ENCODE measurements around the gene C11orf91. TPM values are rescaled to one million over a fixed set of nuclear protein-coding genes. Genes with fewer than 3 reads are reported as not detected.
A peak's percentile ranks its signal among the peaks of the same experiment; 100 is the strongest.

The C11orf91 gene
- total and polyA plus RNA-seq, 2 donors = 0.14 TPM; not detected in 1

GRCh38 chr11:33703234-33703633, 2.6 kb upstream of the C11orf91 start:
- H3K36me3 ChIP-seq (ENCODE audit: control insufficient read depth in 2 of 2, insufficient read depth in 2 of 2, low read length in 1 of 2) = peaks cover 14 to 15% of the 10 kb centered on the region in 2 donors
- H3K4me1 ChIP-seq (ENCODE audit: control insufficient read depth in 2 of 2, insufficient read depth in 2 of 2, low read length in 2 of 2) = peaks cover 7 to 19% of the 10 kb centered on the region in 2 donors
- H3K27ac ChIP-seq (ENCODE audit: low read depth in 1 of 2, low read length in 1 of 2) = no peak overlapping the region
- H3K9me3 ChIP-seq (ENCODE audit: control insufficient read depth in 2 of 2, insufficient read depth in 1 of 2, low read length in 1 of 2) = no peaks in the 10 kb centered on the region
- no peak overlapping the region for H3K4me3 ChIP-seq (ENCODE audit: low read length in 2 of 2)
- no peak for DNase-seq (ENCODE audit: low read depth in 6 of 9, low spot score in 9 of 9)
- 94% methylated on average over 5 of the region's 5 CpGs for WGBS
- H3K27me3 ChIP-seq (ENCODE audit: control insufficient read depth in 2 of 2, insufficient read depth in 1 of 2, low read length in 1 of 2) = peaks cover 0 to 15% of the 10 kb centered on the region in 2 donors

DNA sequence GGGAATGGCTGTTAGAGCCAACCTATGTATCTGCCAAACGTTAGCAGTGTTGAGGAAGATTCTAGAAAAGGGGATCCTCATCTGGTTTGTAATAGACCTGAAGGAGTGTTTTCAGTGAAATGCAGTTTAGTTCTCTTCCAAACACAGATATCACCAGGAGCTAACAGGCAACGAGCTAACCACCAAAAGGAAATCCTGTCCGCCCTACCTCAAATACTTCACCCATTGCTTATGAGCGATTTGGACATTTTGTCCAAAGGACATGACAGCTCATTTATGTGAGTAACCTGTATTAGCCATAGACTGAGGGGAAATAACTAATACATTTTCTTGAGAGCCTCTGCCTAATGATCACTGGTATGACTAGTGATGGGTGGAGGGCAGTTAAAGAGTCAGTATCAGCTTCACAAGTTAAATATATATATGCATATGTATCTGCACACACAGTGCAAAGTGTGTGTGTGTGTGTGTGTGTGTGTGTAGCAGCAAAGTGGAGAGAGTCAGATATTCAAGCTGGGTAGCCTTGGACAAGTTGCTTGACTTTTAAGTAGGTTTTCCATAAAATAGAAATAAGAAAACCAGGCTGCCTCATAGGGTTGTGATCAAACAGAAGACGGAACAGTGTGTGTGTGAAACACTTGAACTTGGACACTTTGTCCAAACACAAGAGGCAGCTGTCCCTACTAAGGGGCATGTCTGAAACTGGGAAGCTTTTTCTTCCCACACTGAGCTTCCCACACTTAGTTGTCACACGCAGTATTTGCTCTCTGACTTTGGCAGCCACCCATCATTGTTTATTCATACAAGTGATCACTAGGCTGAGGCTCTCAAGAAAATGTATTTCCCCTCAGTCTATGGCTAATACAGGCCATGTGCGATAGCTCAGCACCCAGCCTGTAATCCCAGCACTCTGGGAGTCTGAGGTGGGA, 940 bp upstream of the C11orf91 start:
- H3K9me3 ChIP-seq (ENCODE audit: control insufficient read depth in 2 of 2, insufficient read depth in 1 of 2, low read length in 1 of 2) = no peaks in the 10 kb centered on the region
- H3K36me3 ChIP-seq (ENCODE audit: control insufficient read depth in 2 of 2, insufficient read depth in 2 of 2, low read length in 1 of 2) = peaks cover 1 to 8% of the 10 kb centered on the region in 2 donors
- H3K4me1 ChIP-seq (ENCODE audit: control insufficient read depth in 2 of 2, insufficient read depth in 2 of 2, low read length in 2 of 2) = peaks cover 8 to 22% of the 10 kb centered on the region in 2 donors
- peak overlapping the region; percentile 53 to 85 for H3K27ac ChIP-seq (ENCODE audit: low read depth in 1 of 2, low read length in 1 of 2)
- H3K27me3 ChIP-seq (ENCODE audit: control insufficient read depth in 2 of 2, insufficient read depth in 1 of 2, low read length in 1 of 2) = peaks cover 0 to 25% of the 10 kb centered on the region in 2 donors
- DNase-seq (ENCODE audit: low read depth in 6 of 9, low spot score in 9 of 9) = no peak
- WGBS = 41% methylated on average over 7 of the region's 7 CpGs
- peak overlapping the region; percentile 51 to 62 for H3K4me3 ChIP-seq (ENCODE audit: low read length in 2 of 2)

DNA sequence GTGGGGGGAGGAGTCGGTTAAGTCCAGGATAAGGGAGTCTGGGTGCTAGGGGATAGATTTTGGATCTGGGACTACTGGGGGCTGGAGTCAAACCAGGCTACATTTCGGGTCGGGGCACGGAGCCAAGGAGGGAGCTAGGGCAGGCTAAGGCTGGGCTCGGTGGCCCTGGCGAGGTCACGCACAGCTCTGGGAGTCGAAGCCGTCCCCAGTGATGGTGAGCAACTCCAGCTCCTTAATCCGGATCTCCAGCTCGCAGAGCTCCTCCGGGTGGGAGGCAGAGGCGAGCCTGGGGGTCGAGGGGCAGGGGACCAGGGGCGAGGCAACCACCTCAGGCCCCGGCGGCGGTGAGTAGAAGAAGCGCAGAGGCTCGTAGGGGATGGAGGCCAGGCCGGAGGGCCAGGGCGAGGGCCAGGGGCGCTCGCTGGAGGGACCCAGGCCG, 544 bp downstream of the C11orf91 start:
- H3K27me3 ChIP-seq (ENCODE audit: control insufficient read depth in 2 of 2, insufficient read depth in 1 of 2, low read length in 1 of 2) = peaks cover 0 to 29% of the 10 kb centered on the region in 2 donors
- no peak for DNase-seq (ENCODE audit: low read depth in 6 of 9, low spot score in 9 of 9)
- 37% methylated on average over 25 of the region's 25 CpGs for WGBS
- H3K9me3 ChIP-seq (ENCODE audit: control insufficient read depth in 2 of 2, insufficient read depth in 1 of 2, low read length in 1 of 2) = no peaks in the 10 kb centered on the region
- peaks cover 10 to 32% of the 10 kb centered on the region in 2 donors for H3K4me1 ChIP-seq (ENCODE audit: control insufficient read depth in 2 of 2, insufficient read depth in 2 of 2, low read length in 2 of 2)
- no peak overlapping the region for H3K27ac ChIP-seq (ENCODE audit: low read depth in 1 of 2, low read length in 1 of 2)
- peak overlapping the region; percentile 57 to 62 for H3K4me3 ChIP-seq (ENCODE audit: low read length in 2 of 2)
- H3K36me3 ChIP-seq (ENCODE audit: control insufficient read depth in 2 of 2, insufficient read depth in 2 of 2, low read length in 1 of 2) = peaks cover 0 to 5% of the 10 kb centered on the region in 2 donors

GRCh38 chr11:33699515-33700062, 1.0 kb downstream of the C11orf91 start:
- Histone ChIP-seq H3K4me1 (ENCODE audit: control insufficient read depth in 2 of 2, insufficient read depth in 2 of 2, low read length in 2 of 2) (peaks cover 10 to 37% of the 10 kb centered on the region in 2 donors), H3K4me3 (ENCODE audit: low read length in 2 of 2) (peak overlapping the region in 1 of 2 donors; percentile 57), H3K36me3 (ENCODE audit: control insufficient read depth in 2 of 2, insufficient read depth in 2 of 2, low read length in 1 of 2) (peaks cover 0 to 4% of the 10 kb centered on the region in 2 donors), H3K9me3 (ENCODE audit: control insufficient read depth in 2 of 2, insufficient read depth in 1 of 2, low read length in 1 of 2) (no peaks in the 10 kb centered on the region), H3K27me3 (ENCODE audit: control insufficient read depth in 2 of 2, insufficient read depth in 1 of 2, low read length in 1 of 2) (peaks cover 0 to 29% of the 10 kb centered on the region in 2 donors), H3K27ac (ENCODE audit: low read depth in 1 of 2, low read length in 1 of 2) (no peak overlapping the region)
- 84% methylated on average over 12 of the region's 12 CpGs for WGBS
- DNase-seq (ENCODE audit: low read depth in 6 of 9, low spot score in 9 of 9) = no peak

GRCh38 chr11:33698921-33699320, 1.7 kb downstream of the C11orf91 start:
- whole genome bisulfite sequencing = 94% methylated on average over 5 of the region's 5 CpGs
- Histone ChIP-seq H3K4me1 (ENCODE audit: control insufficient read depth in 2 of 2, insufficient read depth in 2 of 2, low read length in 2 of 2) (peaks cover 10 to 38% of the 10 kb centered on the region in 2 donors), H3K36me3 (ENCODE audit: control insufficient read depth in 2 of 2, insufficient read depth in 2 of 2, low read length in 1 of 2) (peaks cover 0 to 2% of the 10 kb centered on the region in 2 donors), H3K9me3 (ENCODE audit: control insufficient read depth in 2 of 2, insufficient read depth in 1 of 2, low read length in 1 of 2) (no peaks in the 10 kb centered on the region), H3K4me3 (ENCODE audit: low read length in 2 of 2) (no peak overlapping the region), H3K27ac (ENCODE audit: low read depth in 1 of 2, low read length in 1 of 2) (no peak overlapping the region), H3K27me3 (ENCODE audit: control insufficient read depth in 2 of 2, insufficient read depth in 1 of 2, low read length in 1 of 2) (peaks cover 0 to 29% of the 10 kb centered on the region in 2 donors)
- no peak for DNase-seq (ENCODE audit: low read depth in 6 of 9, low spot score in 9 of 9)

DNA sequence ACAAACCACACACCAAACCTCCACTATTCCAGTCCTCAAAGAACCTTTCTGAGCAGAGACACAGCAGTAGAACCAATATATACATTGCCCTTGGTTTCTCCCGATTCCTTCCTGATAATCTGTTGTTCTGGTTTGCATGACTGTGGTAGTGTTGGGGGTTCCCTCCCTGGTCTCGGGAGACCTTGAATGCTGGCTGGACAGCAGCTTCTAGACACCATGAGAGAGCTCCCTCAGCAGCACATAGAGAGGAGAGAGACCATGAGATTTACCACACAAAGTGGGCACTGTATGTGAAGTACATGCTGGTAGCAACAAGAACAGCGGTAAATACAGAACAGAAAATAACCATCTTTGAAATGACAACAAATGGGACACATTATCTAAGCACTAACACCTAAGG, 2.6 kb downstream of the C11orf91 start:
- H3K4me1 ChIP-seq (ENCODE audit: control insufficient read depth in 2 of 2, insufficient read depth in 2 of 2, low read length in 2 of 2) = peaks cover 10 to 38% of the 10 kb centered on the region in 2 donors
- DNase-seq (ENCODE audit: low read depth in 6 of 9, low spot score in 9 of 9) = no peak
- H3K36me3 ChIP-seq (ENCODE audit: control insufficient read depth in 2 of 2, insufficient read depth in 2 of 2, low read length in 1 of 2) = no peaks in the 10 kb centered on the region
- no peak overlapping the region for H3K27ac ChIP-seq (ENCODE audit: low read depth in 1 of 2, low read length in 1 of 2)
- WGBS = 96% methylated on average over 3 of the region's 3 CpGs
- peaks cover 0 to 29% of the 10 kb centered on the region in 2 donors for H3K27me3 ChIP-seq (ENCODE audit: control insufficient read depth in 2 of 2, insufficient read depth in 1 of 2, low read length in 1 of 2)
- H3K4me3 ChIP-seq (ENCODE audit: low read length in 2 of 2) = no peak overlapping the region
- H3K9me3 ChIP-seq (ENCODE audit: control insufficient read depth in 2 of 2, insufficient read depth in 1 of 2, low read length in 1 of 2) = no peaks in the 10 kb centered on the region

GRCh38 chr11:33696931-33697638, 3.5 kb downstream of the C11orf91 start:
- 95% methylated on average over 6 of the region's 6 CpGs for WGBS
- DNase-seq (ENCODE audit: low read depth in 6 of 9, low spot score in 9 of 9) = no peak
- Histone ChIP-seq H3K4me1 (ENCODE audit: control insufficient read depth in 2 of 2, insufficient read depth in 2 of 2, low read length in 2 of 2) (peaks cover 10 to 36% of the 10 kb centered on the region in 2 donors), H3K9me3 (ENCODE audit: control insufficient read depth in 2 of 2, insufficient read depth in 1 of 2, low read length in 1 of 2) (no peaks in the 10 kb centered on the region), H3K36me3 (ENCODE audit: control insufficient read depth in 2 of 2, insufficient read depth in 2 of 2, low read length in 1 of 2) (no peaks in the 10 kb centered on the region), H3K27ac (ENCODE audit: low read depth in 1 of 2, low read length in 1 of 2) (peak overlapping the region in 1 of 2 donors; percentile 20), H3K27me3 (ENCODE audit: control insufficient read depth in 2 of 2, insufficient read depth in 1 of 2, low read length in 1 of 2) (peaks cover 0 to 29% of the 10 kb centered on the region in 2 donors), H3K4me3 (ENCODE audit: low read length in 2 of 2) (no peak overlapping the region)

GRCh38 chr11:33696411-33696810, 4.2 kb downstream of the C11orf91 start:
- Histone ChIP-seq H3K27ac (ENCODE audit: low read depth in 1 of 2, low read length in 1 of 2) (peak overlapping the region in 1 of 2 donors; percentile 34), H3K9me3 (ENCODE audit: control insufficient read depth in 2 of 2, insufficient read depth in 1 of 2, low read length in 1 of 2) (no peaks in the 10 kb centered on the region), H3K4me1 (ENCODE audit: control insufficient read depth in 2 of 2, insufficient read depth in 2 of 2, low read length in 2 of 2) (peaks cover 10 to 30% of the 10 kb centered on the region in 2 donors), H3K4me3 (ENCODE audit: low read length in 2 of 2) (no peak overlapping the region), H3K27me3 (ENCODE audit: control insufficient read depth in 2 of 2, insufficient read depth in 1 of 2, low read length in 1 of 2) (peaks cover 0 to 29% of the 10 kb centered on the region in 2 donors), H3K36me3 (ENCODE audit: control insufficient read depth in 2 of 2, insufficient read depth in 2 of 2, low read length in 1 of 2) (no peaks in the 10 kb centered on the region)
- DNase-seq (ENCODE audit: low read depth in 6 of 9, low spot score in 9 of 9) = peak in 1 of 9 donors; percentile 45
- WGBS = 20% methylated on average over 5 of the region's 5 CpGs

Data from thymus (tissue), 11 donors.